Activated CD8-positive, alpha-beta memory T cell treated with anti-CD3 and anti-CD28 coated beads for 4 hours (primary cell): ENCODE data around the gene PARP1.
"Not testable (repeated sequence)": the region's sequence is repeated elsewhere in the genome, so short reads cannot be mapped to it uniquely, and the experiment has no call there.

ENCODE experiments used
- DNase-seq, 2 donors: peaks; one replicate each; pipeline ENCODE4 v3.0.0-alpha.2; 2020; ENCODE audit warnings: low read depth in 2 of 2

The PARP1 gene

GRCh38 chr1:226429858-226430715, 22.2 kb upstream of the PARP1 start:
- DNase-seq: no peak

DNA sequence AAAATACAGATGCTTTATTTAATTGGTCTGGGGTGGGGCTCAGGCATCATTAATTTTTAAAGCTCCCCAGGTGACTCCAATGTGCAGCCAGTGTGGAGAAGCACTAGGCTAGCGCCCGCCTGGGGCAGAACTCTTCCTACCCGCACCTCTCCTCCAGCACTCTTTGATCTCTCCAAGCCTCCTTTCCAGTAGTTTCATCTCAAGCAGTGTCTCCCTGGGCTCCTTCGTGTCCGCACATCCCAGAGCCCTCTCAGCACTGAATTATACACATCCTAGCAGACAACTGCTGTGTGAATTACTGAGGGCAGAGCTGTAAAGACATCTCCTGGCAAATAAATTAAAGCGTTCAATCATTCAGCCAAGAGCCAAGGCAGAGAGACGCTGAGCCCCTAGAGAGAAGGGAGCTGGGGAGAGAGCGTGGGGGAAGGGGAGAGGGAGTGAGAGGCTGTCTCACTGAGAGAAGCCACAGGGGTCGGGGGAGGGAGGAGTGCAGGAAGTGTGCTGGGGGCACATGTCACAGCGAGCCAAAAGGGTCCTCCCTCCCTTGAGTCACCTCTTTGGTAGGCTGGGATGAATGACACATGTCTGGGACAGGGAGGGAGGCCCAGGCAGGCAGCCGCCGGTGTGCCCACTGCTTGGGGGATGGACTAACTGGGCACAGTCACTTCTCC, 21.0 kb upstream of the PARP1 start:
- peak in 1 of 2 donors; percentile 15 for DNase-seq

DNA sequence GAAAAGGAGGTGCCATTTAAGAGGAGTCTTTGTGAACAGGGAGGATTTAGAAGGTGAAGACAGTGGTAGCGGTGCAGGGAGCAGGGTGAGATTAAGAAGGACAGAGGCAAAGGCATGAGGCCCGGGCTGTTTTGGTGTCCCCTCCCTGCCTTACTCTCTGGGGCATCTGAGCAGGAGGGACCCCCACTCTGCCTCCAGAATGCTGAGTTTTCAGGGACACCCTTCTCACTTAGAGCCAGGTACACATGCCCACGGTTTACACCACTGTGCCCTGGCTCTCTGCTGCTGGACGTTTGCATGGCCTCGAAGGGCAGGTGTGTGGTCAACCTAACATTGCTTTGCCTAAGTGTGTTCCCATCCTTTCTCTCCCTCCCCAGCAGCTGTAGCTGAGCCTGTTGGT, 20.5 kb upstream of the PARP1 start:
- DNase-seq: no peak

GRCh38 chr1:226427131-226427530, 19.2 kb upstream of the PARP1 start:
- DNase-seq: no peak

- not testable (repeated sequence) for DNase-seq
These were observed 18.5 kb upstream of the PARP1 start for GRCh38 chr1:226426395-226426794.

DNA sequence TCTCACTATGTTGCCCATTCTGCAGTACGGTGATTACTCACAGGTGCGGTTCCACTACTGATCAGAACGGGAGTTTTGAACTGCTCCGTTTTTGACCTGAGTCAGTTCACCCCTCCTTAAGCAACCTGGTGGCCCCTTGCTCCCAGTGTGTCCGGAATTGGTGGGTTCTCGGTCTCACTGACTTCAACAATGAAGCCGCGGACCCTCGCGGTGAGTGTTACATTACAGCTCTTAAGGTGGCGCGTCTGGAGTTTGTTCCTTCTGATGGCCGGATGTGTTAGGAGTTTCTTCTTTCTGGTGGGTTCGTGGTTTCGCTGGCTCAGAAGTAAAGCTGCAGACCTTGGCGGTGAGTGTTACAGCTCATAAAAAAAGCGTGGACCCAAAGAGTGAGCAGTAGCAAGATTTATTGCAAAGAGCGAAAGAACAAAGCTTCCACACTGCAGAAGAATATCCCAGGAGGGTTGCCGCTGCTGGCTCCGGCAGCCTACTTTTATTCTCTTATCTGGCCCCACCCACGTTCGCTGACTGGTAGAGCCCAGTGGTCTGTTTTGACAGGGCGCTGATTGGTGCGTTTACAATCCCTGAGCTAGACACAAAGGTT, 17.6 kb upstream of the PARP1 start:
- no peak for DNase-seq

DNA sequence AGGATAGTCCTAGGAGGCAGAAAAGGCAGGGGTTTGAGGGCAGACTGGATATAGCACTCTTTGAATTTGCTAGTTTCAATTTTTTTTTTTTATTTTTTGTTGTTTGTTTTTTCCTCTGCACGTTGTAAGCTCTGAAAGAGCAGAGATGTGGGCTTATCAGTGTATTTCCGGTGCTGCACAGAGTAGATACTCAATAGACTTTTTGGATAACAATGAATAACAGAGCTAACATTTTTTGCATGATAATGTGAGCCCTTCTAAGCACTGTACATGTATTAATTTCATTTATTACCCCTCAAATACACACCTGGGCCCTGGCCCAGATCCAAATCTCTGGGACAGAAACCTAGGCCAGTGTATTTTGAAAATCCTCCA, 17.1 kb upstream of the PARP1 start:
- no peak for DNase-seq

- DNase-seq: no peak
These were observed 16.5 kb upstream of the PARP1 start for GRCh38 chr1:226424221-226425003.

DNA sequence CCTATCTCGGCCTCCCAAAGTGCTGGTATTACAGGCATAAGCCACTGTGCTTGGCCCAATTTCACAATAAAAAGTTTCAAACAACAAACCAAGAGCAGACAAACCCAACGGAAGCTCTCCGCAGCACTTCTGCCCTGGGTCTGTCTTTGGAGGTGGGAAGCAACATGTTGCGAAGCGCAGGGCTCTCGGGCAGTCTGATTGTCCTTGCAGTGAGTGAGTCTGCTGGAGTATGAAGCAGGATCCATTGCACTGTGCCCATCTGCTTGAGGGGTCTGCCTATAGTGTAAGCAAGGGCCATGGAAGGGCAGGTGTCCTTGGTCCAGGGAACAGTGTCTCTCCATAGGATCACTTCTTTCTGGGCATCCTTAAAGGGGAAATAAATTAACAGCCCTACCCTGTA, 14.6 kb upstream of the PARP1 start:
- no peak for DNase-seq

GRCh38 chr1:226420897-226421296, 13.0 kb upstream of the PARP1 start:
- DNase-seq: no peak

DNA sequence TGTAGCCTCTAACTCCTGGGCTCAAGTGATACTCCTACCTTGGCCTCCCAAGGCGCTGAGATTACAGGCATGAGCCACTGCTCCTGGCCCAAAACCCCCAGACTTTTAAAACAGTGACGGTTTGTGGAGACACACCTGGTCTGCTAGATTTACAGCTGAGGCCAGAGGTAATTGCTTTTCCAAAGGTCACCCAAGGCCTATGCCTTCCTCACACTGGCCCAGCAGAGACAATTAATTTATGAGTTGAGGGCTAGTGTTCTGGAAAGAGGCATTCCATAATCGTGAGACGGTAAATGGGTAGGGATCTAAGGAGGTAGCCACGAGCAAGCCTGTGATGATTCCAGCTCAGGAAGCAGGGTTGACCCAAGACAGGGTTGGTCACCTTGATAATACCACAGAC, 12.4 kb upstream of the PARP1 start:
- DNase-seq: no peak

- no peak for DNase-seq
These were observed 11.6 kb upstream of the PARP1 start for GRCh38 chr1:226419284-226420029.

DNA sequence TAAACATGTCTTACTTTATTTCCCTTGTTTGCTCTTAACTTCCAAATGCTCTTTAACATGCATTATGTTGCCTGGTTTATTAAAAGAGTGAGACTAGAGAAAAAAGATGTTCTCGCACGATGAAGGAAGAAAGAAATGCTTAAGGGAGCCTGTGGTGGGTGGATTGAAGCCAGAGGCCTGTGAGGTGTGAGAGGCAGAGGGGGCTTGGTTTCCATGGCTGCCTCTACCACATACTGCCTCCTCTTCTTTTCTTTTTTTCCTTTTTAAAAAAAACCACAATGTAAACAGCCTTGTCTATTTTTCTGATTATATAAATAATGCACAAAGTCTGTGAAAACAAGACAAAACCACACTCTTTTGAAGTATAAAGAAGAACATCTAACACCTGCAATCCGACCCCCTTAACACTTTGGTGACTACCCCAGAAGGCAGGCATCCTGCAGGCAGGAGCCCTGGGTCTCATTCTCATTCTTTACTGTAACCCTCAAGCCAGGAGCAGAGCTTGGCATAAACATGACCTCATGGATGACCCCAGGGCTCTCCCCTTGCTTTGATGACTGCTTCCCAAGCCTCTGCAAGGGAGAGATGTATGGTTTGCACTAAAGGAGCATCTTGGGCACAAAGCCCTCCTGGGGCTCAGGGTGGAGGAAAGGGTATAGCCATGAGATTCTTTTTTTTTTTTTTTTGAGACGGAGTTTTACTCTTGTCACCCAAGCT, 10.1 kb upstream of the PARP1 start:
- no peak for DNase-seq

GRCh38 chr1:226417350-226417749, 9.5 kb upstream of the PARP1 start:
- no peak for DNase-seq

- no peak for DNase-seq
These were observed 6.3 kb upstream of the PARP1 start for GRCh38 chr1:226414098-226414698.

DNA sequence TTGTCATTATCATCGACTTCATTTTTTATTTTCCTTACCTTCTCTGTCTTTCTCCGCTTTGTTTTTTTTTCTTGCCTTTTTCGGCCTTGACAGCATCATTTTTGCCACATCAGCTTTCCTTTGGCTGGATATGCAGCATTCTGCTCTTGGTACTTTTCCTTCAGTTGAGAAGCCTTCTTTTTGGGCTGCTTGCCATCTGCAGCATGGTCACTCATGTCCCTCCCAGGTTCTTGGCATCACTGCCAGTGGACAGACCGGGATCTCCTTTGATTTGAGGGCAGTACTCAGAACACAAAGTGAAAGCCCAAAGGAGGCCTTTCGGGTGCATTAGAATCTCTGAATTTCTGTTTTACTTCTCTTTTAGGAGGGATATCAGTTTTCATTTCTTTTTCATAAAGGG, 3.7 kb upstream of the PARP1 start:
- DNase-seq: no peak

- no peak for DNase-seq
These were observed 3.1 kb upstream of the PARP1 start for GRCh38 chr1:226410958-226411357.

- DNase-seq: no peak
These were observed 1.5 kb upstream of the PARP1 start for GRCh38 chr1:226409392-226409791.

DNA sequence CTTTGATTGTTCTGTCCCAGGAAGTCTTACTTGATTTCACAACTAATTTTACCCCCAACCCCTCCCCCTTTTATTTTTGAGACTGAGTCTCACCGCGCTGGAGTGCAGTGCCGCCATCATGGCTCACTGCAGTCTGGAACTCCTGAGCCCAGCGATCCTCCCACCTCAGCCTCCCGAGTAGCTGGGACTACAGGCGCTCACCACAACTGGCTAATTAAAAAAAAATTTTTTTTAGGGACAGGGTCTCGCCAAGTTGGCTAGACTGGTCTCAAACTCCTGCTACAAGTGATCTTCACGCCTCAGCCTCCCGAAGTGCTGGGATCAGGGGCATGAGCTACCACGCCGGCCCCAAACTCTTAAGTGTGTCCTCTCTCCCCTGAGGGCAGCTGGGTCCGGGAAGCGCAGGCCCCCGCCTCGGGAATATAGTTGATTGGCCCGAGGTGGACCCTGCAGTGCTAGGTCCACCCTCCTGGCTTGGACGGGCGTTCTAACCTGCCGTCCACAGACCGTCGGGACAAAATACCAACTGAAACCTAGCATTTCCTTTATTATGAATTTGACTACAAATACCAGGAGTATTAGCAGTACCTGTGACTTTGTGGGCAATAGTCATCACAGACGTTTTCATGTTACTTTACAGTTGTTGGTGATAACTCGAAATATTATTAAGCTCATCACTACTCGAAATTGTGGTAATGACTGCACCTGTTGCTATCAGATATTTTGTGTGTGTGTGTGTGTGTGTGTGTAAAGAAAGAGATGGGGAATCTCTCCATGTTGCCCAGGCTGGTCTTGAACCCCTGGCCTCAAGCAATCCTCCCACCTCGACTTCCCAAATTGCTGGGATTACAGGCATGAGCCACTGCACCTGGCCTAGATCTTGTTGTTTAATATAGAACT, 642 bp upstream of the PARP1 start:
- DNase-seq: no peak

DNA sequence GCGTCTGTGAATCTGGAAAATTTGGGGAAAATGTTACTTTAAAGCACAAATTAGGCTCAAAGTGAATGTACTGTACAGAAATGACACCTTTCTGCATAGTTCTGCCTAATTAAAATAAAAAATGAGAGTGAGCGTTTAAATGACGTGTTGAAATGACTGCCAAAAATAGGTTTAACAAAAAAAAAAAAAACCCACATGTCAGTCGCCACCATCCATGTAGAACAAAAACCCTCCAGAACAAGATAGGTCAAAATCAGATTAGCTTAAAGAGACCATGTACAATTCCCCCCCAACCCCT, 745 bp downstream of the PARP1 start:
- no peak for DNase-seq
